Large intestine (tissue), 3 donors: ENCODE results near the gene TBKBP1. TPM values are rescaled to one million over a fixed set of nuclear protein-coding genes. Genes with fewer than 3 reads are reported as not detected.
A peak's percentile ranks its signal among the peaks of the same experiment; 100 is the strongest.

Source experiments
- DNase-seq, 2 donors: peaks; one replicate each; pipeline versions ENCODE4 v3.0.0 to v3.0.0-alpha.2; 2013
- H3K27ac ChIP-seq: one replicate; pipeline ENCODE4 v1.5.1; 2013; ENCODE audit warnings: low read length
- H3K27me3 ChIP-seq: 2 replicates; pipeline ENCODE4 v1.6.1; 2013; ENCODE audit warnings: low read length; ENCODE audit not compliant: control insufficient read depth, insufficient read depth
- H3K36me3 ChIP-seq: 2 replicates; pipeline ENCODE4 v1.6.1; 2013; ENCODE audit warnings: low read length; ENCODE audit not compliant: control insufficient read depth, insufficient read depth
- H3K4me1 ChIP-seq: one replicate; pipeline ENCODE4 v1.6.1; 2013; ENCODE audit warnings: low read length; ENCODE audit not compliant: control insufficient read depth, insufficient read depth
- H3K4me3 ChIP-seq: one replicate; pipeline ENCODE4 v1.5.1; 2013; ENCODE audit warnings: low read length
- H3K9me3 ChIP-seq: one replicate; pipeline ENCODE4 v1.6.1; 2013; ENCODE audit warnings: mild to moderate bottlenecking, low read depth, low read length, moderate library complexity; ENCODE audit not compliant: control insufficient read depth
- WGBS: methylation state at CpG from one replicate; pipeline ENCODE4 v1.1.5; 2013; ENCODE audit warnings: low lambda C conversion rate; ENCODE audit not compliant: insufficient coverage; 5-methylcytosine and 5-hydroxymethylcytosine counted together
- polyA plus RNA-seq: library from polyadenylated mRNA; unstranded; fragments of 120-200 nt; gene quantifications from one replicate; pipeline ENCODE4 v1.2.1, GENCODE V29; 2013

Gene TBKBP1
- polyA plus RNA-seq, 1 donor, result 11.5 TPM

DNA sequence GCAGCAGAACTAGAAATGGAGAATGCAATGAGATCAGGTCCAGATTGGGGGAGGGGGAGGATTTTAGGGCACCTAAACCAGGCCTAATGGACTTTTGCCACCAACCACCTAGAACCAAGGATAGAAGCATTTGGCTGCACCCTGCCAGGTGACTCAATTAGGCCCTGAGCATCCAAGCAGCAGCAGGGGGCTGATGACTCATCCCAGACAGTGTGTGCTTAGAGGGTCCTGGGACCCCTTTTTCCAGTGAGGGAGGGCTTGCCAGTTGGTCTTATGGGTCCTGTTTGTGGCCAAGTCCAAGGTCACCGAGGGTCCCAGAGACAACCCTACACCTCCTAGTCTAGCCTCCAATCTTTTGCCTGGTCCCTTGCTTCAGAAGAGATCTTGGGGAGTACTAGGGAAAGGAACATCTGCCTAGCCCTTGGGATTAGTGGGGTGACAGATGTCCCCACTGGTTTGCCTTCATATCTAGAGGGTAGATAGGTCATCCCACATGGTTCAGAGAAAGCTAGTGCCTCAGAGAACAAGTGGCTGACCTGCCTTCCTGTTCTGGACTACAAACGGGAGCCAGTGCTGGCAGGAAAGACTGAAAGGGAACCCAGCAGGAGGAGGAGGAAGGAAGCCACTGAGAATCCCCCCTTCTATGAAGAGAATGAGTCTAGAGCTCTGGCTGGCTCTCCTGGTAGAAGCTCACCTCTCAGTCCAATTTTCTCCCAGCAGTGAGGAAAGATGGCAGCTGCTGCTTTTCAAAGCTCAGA lies 1.6 kb upstream of the TBKBP1 start:
- no peak overlapping the region for H3K27ac ChIP-seq
- H3K4me1 ChIP-seq, result peaks cover 7% of the 10 kb centered on the region
- DNase-seq, result no peak
- H3K36me3 ChIP-seq, result no peaks in the 10 kb centered on the region
- H3K4me3 ChIP-seq, result no peak overlapping the region
- WGBS, result no CpG with 5 or more reads among the region's 2 CpGs
- no peaks in the 10 kb centered on the region for H3K9me3 ChIP-seq
- H3K27me3 ChIP-seq, result no peaks in the 10 kb centered on the region

DNA sequence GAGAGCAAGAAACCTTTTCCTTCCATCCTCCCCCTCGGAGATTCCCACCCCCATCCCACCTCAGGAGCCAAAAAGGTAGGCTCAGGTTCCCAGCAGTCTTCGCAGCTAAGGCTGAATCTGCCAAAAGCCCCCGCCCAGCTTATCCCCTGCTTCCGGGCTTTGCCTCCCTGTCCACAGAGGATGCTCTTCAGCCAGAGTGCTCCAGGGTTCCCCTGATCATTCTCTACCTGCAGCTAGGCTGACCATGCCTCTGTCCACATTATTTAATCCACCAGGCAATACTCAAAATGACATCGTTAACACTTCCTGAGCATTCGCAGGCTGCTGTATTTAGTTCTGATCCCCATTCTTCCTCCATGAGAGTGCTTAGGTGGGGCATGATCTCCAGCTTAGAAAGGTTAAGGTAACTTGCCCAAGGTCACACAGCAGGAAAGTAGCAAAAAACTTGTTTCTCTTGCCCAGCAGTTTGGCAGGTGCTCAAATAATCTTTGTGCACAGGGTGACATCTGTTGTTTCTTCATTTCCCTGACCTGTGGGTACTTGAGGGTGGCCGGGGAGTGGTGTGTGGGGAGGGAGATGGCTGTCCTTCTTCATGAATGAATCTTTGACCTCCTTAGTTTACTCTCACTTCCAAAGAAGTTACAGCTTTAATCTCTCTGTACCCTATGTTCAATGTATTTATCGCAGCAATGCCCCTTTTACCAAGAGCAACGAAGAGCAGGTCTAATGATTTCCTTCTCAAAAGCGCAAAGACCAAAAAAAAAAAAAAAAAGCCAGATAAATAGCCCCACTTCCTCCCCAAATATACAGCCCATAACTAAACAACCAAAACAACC lies 848 bp upstream of the TBKBP1 start:
- peak in 1 of 2 donors; percentile 37 for DNase-seq
- H3K4me1 ChIP-seq, result peaks cover 7% of the 10 kb centered on the region
- no peak overlapping the region for H3K27ac ChIP-seq
- 20% methylated on average over 1 of the region's 10 CpGs for WGBS
- no peaks in the 10 kb centered on the region for H3K9me3 ChIP-seq
- no peaks in the 10 kb centered on the region for H3K27me3 ChIP-seq
- no peaks in the 10 kb centered on the region for H3K36me3 ChIP-seq
- peak overlapping the region; percentile 64 for H3K4me3 ChIP-seq

DNA sequence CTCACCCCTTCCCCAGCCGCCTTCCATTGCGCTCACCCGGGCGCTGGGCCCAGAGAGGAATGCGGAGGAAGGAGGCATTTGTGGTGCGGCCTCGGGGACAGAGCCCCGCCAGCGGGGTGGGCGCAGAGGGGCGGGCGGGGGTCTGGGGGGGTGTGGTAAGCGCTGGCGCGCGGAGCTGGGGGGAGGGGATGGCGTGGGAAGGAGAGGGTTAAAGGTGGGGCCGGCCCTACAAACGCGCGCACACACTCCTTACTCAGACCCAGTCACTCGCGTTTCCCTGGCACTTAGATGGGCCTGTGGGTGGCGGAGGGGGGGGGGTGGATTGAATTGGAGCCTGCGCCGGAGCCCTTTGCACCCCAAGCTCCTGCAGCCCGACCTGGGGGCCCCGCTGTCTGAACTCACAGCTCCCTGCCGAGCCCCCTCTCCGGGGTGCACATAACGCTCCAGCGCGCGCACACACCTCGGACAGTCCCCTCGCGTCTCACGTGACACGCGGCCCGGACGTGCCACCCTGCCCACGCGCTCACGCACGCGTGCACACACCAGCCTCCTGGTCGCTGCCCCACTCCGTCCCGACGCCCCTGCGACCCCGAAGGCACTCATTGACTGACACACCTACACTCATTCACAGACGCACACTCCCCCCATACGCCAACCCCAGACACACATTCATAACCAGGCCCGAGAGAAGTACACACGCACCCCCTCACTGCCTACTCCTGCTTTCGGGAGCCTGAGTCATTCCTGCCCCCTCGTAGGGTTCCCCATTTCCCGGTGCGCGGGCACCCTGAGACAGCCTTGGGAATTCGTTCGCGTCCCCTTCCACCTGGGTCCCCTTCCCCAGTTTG lies 844 bp downstream of the TBKBP1 start:
- Histone ChIP-seq H3K36me3 (peaks cover 4% of the 10 kb centered on the region), H3K4me3 (peak overlapping the region; percentile 64), H3K27me3 (no peaks in the 10 kb centered on the region), H3K9me3 (no peaks in the 10 kb centered on the region), H3K4me1 (peaks cover 7% of the 10 kb centered on the region), H3K27ac (no peak overlapping the region)
- DNase-seq, result peak; percentile 30 to 65
- no CpG with 5 or more reads among the region's 65 CpGs for WGBS

DNA sequence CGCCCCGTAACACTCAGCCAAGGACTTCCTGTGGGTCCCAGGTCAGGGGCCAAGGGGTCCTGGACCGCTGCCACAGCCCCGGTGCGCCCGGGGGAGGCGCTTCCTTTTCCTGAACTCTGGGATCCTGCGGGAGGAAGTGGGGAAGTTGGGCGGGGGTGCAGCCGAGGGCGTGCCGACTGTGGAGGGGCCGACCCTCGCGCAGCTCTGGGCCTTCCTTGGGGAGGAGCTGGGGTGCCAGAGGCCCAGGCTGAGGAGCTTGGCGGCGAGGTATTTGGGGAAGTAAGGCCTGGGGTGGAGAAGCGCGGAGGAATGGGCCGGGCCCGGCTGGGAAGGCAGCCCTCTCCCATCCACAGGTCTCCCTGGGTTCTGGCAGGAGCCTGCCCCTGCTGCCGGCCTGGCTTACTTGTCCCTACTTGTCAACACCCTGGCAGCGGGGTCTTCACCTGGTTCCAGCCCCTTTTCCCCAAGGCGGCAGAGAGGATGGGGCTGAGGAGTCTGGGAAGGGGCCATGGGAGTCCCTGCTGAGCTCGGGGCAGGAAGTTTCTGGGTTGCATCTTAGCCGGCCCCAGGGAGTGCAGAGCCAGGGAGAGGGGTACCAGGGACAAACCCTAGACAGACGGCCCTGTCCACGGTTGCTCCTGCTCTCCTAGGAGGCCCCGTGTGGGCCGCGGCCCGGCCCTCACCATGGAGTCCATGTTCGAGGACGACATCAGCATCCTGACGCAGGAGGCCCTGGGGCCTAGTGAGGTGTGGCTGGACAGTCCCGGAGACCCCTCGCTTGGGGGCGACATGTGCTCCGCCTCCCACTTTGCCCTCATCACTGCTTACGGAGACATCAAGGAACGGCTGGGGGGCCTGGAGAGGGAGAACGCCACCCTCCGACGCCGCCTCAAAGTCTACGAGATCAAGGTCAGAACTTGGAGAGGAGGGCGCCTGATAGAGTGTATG lies 1.7 kb downstream of the TBKBP1 start:
- Histone ChIP-seq H3K9me3 (no peaks in the 10 kb centered on the region), H3K27ac (no peak overlapping the region), H3K4me1 (peaks cover 7% of the 10 kb centered on the region), H3K36me3 (peaks cover 6% of the 10 kb centered on the region), H3K27me3 (no peaks in the 10 kb centered on the region), H3K4me3 (peak overlapping the region; percentile 64)
- DNase-seq, result peak in 1 of 2 donors; percentile 40
- whole genome bisulfite sequencing, result 100% methylated on average over 2 of the region's 47 CpGs

DNA sequence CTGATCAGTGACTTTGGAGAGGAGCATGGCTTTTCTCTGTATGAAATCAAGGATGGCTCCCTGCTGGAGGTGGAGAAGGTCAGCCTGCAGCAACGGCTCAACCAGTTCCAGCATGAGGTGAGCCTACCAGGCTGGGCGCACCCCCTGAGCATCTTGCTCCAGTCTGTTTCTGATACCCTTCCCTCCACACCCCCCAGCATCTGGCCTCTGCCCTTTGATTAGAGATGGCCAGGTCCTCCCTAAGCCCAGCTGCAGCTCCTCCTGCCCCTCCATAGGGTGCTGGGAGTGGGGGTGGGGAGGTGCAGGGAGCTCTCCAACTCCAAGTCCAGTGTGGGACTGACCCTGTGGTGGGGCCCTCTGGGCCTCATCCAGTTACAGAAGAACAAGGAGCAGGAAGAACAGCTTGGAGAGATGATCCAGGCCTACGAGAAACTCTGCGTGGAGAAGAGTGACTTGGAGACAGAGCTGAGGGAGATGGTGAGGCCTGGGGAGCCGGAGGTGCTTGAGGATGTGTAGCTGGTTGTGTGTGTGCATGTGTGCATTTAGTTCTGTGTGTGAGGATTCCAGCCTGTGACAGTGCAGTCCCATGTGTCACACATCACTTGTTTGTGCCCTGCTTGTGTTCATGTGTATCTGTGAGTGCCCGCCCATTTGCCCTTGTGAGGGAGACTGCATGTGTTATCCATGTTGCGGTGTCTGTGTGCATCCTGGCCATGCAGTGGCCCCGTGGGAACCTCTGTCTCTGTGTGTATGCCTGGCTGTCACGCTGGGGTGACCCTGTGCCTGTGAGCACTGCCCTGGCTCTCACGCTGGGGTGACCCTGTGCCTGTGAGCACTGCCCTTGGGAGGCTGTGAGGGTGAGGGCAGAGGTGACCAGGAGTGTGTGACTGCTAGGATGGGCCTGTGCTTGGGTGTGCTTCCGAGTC lies 3.0 kb downstream of the TBKBP1 start:
- no CpG with 5 or more reads among the region's 11 CpGs for WGBS
- no peak for DNase-seq
- Histone ChIP-seq H3K27me3 (no peaks in the 10 kb centered on the region), H3K36me3 (peaks cover 7% of the 10 kb centered on the region), H3K4me1 (peaks cover 7% of the 10 kb centered on the region), H3K4me3 (no peak overlapping the region), H3K27ac (no peak overlapping the region), H3K9me3 (no peaks in the 10 kb centered on the region)

DNA sequence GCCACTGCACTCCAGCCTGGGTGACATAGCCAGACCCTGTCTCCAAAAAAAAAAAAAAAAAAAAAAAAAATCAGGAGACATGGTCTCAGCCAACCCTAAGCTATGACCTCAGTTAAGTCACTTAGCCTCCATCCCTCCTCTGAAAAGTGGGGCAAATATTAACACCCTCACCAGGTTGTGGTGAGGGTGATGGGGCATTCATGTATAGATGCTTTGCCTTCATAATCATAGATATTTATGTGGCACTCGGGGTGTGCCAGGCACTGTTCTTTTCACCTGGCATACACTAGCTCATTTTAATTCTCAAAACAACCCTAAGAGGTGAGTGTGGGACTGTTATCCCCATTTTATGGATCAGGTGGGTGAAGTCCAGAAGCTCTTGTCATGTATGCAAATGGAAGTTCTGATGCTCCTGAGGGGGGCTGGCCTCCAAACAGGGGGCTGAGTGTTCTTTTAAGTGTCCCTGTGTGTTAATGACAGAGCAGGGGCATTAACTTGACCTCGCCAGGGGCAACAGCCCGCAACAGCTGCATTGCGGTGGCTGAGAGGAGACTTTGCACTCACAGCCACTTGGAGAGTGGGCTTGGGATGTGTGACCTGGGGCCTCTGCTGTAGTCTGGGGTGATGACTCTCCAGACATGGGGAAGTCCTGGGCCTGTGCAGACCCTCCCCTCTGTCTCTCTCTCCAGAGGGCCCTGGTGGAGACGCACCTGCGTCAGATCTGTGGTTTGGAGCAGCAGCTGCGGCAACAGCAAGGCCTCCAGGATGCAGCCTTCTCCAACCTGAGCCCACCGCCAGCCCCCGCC lies 4.1 kb downstream of the TBKBP1 start:
- Histone ChIP-seq H3K27me3 (no peaks in the 10 kb centered on the region), H3K36me3 (peaks cover 7% of the 10 kb centered on the region), H3K4me1 (peaks cover 3% of the 10 kb centered on the region), H3K27ac (no peak overlapping the region), H3K4me3 (no peak overlapping the region), H3K9me3 (no peaks in the 10 kb centered on the region)
- no peak for DNase-seq
- no CpG with 5 or more reads among the region's 9 CpGs for WGBS

DNA sequence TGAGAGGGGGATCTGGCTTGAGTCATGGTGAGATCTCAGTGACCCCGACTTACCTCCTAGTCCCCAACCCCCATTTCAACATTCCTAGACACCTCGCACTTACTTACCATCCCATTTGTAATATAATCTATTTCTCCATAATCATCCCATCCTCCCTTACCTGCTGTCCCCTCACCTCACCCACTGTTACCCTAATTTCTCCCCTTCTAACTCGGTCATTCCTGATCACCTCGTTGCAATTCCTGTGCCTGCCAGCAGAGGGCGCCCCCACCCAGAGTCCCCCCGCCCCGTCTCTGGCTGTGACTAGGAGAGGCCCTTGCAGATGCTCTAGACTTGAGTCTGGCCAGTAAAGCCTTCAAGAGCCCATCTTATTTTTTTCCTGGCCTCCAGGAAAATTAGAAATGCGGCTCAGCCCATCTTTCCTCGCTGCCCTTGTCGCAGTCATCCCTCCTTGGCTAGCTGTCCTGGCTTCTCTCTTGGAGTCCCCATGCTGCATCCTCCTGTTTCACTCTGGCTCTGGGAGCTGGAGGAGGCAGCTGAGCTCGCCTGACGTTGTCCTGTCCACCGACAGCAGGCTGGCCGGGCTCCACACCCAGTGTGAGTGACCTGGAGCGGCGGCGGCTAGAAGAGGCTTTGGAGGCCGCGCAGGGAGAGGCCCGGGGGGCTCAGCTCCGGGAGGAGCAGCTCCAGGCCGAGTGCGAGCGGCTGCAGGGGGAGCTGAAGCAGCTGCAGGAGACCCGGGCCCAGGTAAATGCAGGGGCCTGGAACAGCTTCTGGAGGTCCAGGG lies 5.0 kb downstream of the TBKBP1 start:
- H3K4me3 ChIP-seq, result no peak overlapping the region
- H3K36me3 ChIP-seq, result peaks cover 8% of the 10 kb centered on the region
- H3K4me1 ChIP-seq, result no peaks in the 10 kb centered on the region
- no peaks in the 10 kb centered on the region for H3K9me3 ChIP-seq
- no peaks in the 10 kb centered on the region for H3K27me3 ChIP-seq
- no peak overlapping the region for H3K27ac ChIP-seq
- no peak for DNase-seq
- 70% methylated on average over 4 of the region's 25 CpGs for WGBS

DNA sequence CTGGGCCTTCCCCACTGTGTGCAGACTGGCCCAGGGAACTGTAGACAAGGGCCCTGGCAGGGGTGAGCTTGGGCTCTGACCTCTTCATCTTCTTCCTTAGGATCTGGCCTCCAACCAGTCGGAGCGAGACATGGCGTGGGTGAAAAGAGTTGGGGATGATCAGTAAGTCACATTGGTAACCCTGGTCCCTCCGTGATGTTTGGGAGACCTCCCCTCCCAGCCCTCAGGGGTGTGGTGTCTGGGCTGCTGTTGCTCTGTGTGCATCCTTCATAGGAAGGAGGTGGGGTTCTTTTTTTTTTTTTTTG lies 5.5 kb downstream of the TBKBP1 start:
- H3K36me3 ChIP-seq, result peaks cover 10% of the 10 kb centered on the region
- WGBS, result no CpG with 5 or more reads among the region's 4 CpGs

More for the DNA sequence above, 5.5 kb downstream of the TBKBP1 start:
- no peaks in the 10 kb centered on the region for H3K9me3 ChIP-seq
- H3K4me3 ChIP-seq, result no peak overlapping the region
- H3K27me3 ChIP-seq, result no peaks in the 10 kb centered on the region
- no peak overlapping the region for H3K27ac ChIP-seq
- DNase-seq, result no peak
- H3K4me1 ChIP-seq, result no peaks in the 10 kb centered on the region
